ENCODE data around the gene ZFHX2. TPM values are rescaled to one million over a fixed set of nuclear protein-coding genes. Genes with fewer than 3 reads are reported as not detected.

ZFHX2 gene
- total and polyA plus RNA-seq, 2 of the 13 experiments (the other 11 are each of a cell fraction or from before 2014, with no cell fraction given) = 0.17 to 0.44 TPM

GRCh38 chr14:23568021-23568599 lies 16.5 kb upstream of the ZFHX2 start (continued):
- TF ChIP-seq, protein P1, sequence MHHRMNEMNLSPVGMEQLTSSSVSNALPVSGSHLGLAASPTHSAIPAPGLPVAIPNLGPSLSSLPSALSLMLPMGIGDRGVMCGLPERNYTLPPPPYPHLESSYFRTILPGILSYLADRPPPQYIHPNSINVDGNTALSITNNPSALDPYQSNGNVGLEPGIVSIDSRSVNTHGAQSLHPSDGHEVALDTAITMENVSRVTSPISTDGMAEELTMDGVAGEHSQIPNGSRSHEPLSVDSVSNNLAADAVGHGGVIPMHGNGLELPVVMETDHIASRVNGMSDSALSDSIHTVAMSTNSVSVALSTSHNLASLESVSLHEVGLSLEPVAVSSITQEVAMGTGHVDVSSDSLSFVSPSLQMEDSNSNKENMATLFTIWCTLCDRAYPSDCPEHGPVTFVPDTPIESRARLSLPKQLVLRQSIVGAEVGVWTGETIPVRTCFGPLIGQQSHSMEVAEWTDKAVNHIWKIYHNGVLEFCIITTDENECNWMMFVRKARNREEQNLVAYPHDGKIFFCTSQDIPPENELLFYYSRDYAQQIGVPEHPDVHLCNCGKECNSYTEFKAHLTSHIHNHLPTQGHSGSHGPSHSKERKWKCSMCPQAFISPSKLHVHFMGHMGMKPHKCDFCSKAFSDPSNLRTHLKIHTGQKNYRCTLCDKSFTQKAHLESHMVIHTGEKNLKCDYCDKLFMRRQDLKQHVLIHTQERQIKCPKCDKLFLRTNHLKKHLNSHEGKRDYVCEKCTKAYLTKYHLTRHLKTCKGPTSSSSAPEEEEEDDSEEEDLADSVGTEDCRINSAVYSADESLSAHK (CRISPR knock-in tag; IDR thresholded peaks at IDR 0.05; ENCODE audit: borderline replicate concordance) = no peak
- TF ChIP-seq FOXP4 (CRISPR knock-in tag; IDR thresholded peaks at IDR 0.05) (no peak), FOXO1 (CRISPR knock-in tag; IDR thresholded peaks at IDR 0.05) (0 out of 2 replicates have a peak, but pooled peaks have one; percentile 51), ZNF660 (CRISPR knock-in tag; IDR thresholded peaks at IDR 0.05; ENCODE audit: borderline replicate concordance, low read depth) (no peak), ZNF615 (CRISPR knock-in tag; IDR thresholded peaks at IDR 0.05; ENCODE audit: borderline replicate concordance) (0 out of 2 replicates have a peak, but pooled peaks have one; percentile 35), MAZ (IDR thresholded peaks at IDR 0.05; ENCODE audit: borderline replicate concordance, low read depth, low read length) (no peak), MAZ (CRISPR knock-in tag; IDR thresholded peaks at IDR 0.05; ENCODE audit: low read depth) (no peak), PTBP1 (IDR thresholded peaks at IDR 0.05; ENCODE audit: low read depth, low read length, poor library complexity, severe bottlenecking) (no peak), ARID4A (CRISPR knock-in tag; IDR thresholded peaks at IDR 0.05; ENCODE audit: borderline replicate concordance) (no peak), ZNF33B (CRISPR knock-in tag; IDR thresholded peaks at IDR 0.05) (no peak), SAFB2 (CRISPR knock-in tag; IDR thresholded peaks at IDR 0.05; ENCODE audit: borderline replicate concordance, low read depth) (peak; percentile 66; the same call in 1 of the 2 replicates), ZNF136 (CRISPR knock-in tag; IDR thresholded peaks at IDR 0.05; ENCODE audit: low read depth) (no peak)
- TF ChIP-seq, protein P2, sequence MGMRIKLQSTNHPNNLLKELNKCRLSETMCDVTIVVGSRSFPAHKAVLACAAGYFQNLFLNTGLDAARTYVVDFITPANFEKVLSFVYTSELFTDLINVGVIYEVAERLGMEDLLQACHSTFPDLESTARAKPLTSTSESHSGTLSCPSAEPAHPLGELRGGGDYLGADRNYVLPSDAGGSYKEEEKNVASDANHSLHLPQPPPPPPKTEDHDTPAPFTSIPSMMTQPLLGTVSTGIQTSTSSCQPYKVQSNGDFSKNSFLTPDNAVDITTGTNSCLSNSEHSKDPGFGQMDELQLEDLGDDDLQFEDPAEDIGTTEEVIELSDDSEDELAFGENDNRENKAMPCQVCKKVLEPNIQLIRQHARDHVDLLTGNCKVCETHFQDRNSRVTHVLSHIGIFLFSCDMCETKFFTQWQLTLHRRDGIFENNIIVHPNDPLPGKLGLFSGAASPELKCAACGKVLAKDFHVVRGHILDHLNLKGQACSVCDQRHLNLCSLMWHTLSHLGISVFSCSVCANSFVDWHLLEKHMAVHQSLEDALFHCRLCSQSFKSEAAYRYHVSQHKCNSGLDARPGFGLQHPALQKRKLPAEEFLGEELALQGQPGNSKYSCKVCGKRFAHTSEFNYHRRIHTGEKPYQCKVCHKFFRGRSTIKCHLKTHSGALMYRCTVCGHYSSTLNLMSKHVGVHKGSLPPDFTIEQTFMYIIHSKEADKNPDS (CRISPR knock-in tag; IDR thresholded peaks at IDR 0.05) = no peak

All from HepG2 (cell line).